Thoracic aorta (tissue), 2 donors: ENCODE data around the gene MCFD2. TPM values are rescaled to one million over a fixed set of nuclear protein-coding genes. Genes with fewer than 3 reads are reported as not detected.

ENCODE experiments used
- ATAC-seq: fragments of 150-250 bp; one replicate; pipeline ENCODE4 v1.8.0; 2017; ENCODE audit warnings: low read depth; ENCODE audit not compliant: insufficient number of reproducible peaks, low FRiP score
- DNase-seq: peaks from one replicate; pipeline ENCODE4 v3.0.0-alpha.2; 2020; ENCODE audit warnings: low spot score
- H3K27ac ChIP-seq, 2 donors: fragments of 200-600 bp; sonication (generic); 1 replicate in 1 of 2; 2 replicates in 1 of 2; pipeline ENCODE4 v1.5.1; 2016; ENCODE audit warnings: mild to moderate bottlenecking in 2 of 2, moderate library complexity in 2 of 2
- H3K27me3 ChIP-seq: fragments of 200-600 bp; sonication (generic); replicated peaks from 2 replicates; pipeline ENCODE4 v1.6.0; 2016; ENCODE audit warnings: mild to moderate bottlenecking; ENCODE audit not compliant: insufficient read depth
- H3K36me3 ChIP-seq: fragments of 200-600 bp; sonication (generic); one replicate; pipeline ENCODE4 v1.5.1; 2016
- H3K4me1 ChIP-seq, 2 donors: fragments of 200-600 bp; sonication (generic); 1 replicate in 1 of 2; 2 replicates in 1 of 2; pipeline versions ENCODE4 v1.5.1 to v1.6.0; 2016; ENCODE audit warnings: low read depth in 2 of 2, mild to moderate bottlenecking in 1 of 2; ENCODE audit not compliant: control insufficient read depth in 1 of 2
- H3K4me3 ChIP-seq: fragments of 200-600 bp; sonication (generic); 2 replicates; pipeline ENCODE4 v1.5.1; 2016; ENCODE audit warnings: mild to moderate bottlenecking
- H3K9me3 ChIP-seq: fragments of 200-600 bp; sonication (generic); 2 replicates; pipeline ENCODE4 v1.5.1; 2016
- CTCF ChIP-seq: fragments of 200-600 bp; sonication (generic); IDR thresholded peaks from one replicate; pipeline ENCODE4 v1.5.1; 2019; ENCODE audit warnings: antibody characterized with exemption
- total RNA-seq, 2 donors: library from RNA; depleted of rRNA; stranded (reverse); fragments of >200 nt; gene quantifications; one replicate each; pipeline versions ENCODE4 v1.1.0 to v1.2.3, GENCODE V29; 2016

The MCFD2 gene
- total RNA-seq, 2 donors from 2014 or later, result 79.9 to 127 TPM

- peak overlapping the region; percentile 80 for H3K4me3 ChIP-seq
- peaks cover 37 to 53% of the 10 kb centered on the region in 2 donors for H3K4me1 ChIP-seq
- TF ChIP-seq CTCF, result no peak
Measured at GRCh38 chr2:46943881-46944798, 28.5 kb upstream of the MCFD2 start.

GRCh38 chr2:46942891-46943626 is 27.5 kb upstream of the MCFD2 start:
- ATAC-seq, result no peak
- H3K9me3 ChIP-seq, result no peaks in the 10 kb centered on the region
- DNase-seq, result no peak
- no peaks in the 10 kb centered on the region for H3K36me3 ChIP-seq
- H3K4me3 ChIP-seq, result peak overlapping the region; percentile 80
- H3K27me3 ChIP-seq, result no peaks in the 10 kb centered on the region
- H3K27ac ChIP-seq, result peak overlapping the region; percentile 77 to 79
- H3K4me1 ChIP-seq, result peaks cover 37 to 53% of the 10 kb centered on the region in 2 donors
- no peak for TF ChIP-seq CTCF

More at GRCh38 chr2:46943881-46944798, 28.5 kb upstream of the MCFD2 start:
- H3K27ac ChIP-seq, result peak overlapping the region; percentile 8 to 79
- H3K9me3 ChIP-seq, result no peaks in the 10 kb centered on the region
- H3K27me3 ChIP-seq, result no peaks in the 10 kb centered on the region
- DNase-seq (no peak), ATAC-seq (no peak)
- no peaks in the 10 kb centered on the region for H3K36me3 ChIP-seq

GRCh38 chr2:46942143-46942526 is 26.5 kb upstream of the MCFD2 start:
- DNase-seq, result no peak
- TF ChIP-seq CTCF, result no peak
- Histone ChIP-seq H3K4me3 (peak overlapping the region; percentile 80), H3K4me1 (peaks cover 34 to 43% of the 10 kb centered on the region in 2 donors), H3K36me3 (no peaks in the 10 kb centered on the region), H3K27me3 (no peaks in the 10 kb centered on the region), H3K27ac (peak overlapping the region; percentile 77 to 79), H3K9me3 (no peaks in the 10 kb centered on the region)
- no peak for ATAC-seq

GRCh38 chr2:46939626-46940359 is 24.2 kb upstream of the MCFD2 start:
- Histone ChIP-seq H3K4me3 (peak overlapping the region; percentile 74), H3K27me3 (no peaks in the 10 kb centered on the region), H3K9me3 (no peaks in the 10 kb centered on the region), H3K4me1 (peaks cover 28 to 35% of the 10 kb centered on the region in 2 donors), H3K27ac (peak overlapping the region; percentile 92 to 97), H3K36me3 (no peaks in the 10 kb centered on the region)
- no peak for TF ChIP-seq CTCF
- ATAC-seq, result peak; percentile 2
- no peak for DNase-seq
